ENCODE results near the gene JMJD7. TPM values are rescaled to one million over a fixed set of nuclear protein-coding genes. Genes with fewer than 3 reads are reported as not detected.

The JMJD7 gene
- total RNA-seq, 1 donor from 2014 or later = 35.4 TPM

DNA sequence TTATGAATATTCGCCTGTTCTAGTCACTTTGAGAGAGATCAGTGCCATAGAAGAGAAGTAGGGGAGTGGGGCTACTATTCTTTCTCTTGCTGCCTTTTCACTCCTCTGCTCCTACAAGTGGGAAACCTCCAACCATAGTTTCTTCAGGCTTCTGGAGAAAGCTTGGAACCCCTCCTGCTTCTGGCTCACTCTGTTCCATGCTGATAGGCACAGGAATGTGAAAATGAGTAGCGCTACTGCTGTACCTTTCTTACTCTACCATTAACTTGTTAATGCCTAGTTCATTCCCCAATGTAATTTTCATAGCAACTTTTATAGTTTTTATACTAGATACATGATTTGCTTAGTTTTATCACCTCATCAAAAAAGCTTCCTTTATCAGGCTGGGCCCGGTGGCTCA lies 26.7 kb upstream of the JMJD7 start:
- ATAC-seq = no peak

DNA sequence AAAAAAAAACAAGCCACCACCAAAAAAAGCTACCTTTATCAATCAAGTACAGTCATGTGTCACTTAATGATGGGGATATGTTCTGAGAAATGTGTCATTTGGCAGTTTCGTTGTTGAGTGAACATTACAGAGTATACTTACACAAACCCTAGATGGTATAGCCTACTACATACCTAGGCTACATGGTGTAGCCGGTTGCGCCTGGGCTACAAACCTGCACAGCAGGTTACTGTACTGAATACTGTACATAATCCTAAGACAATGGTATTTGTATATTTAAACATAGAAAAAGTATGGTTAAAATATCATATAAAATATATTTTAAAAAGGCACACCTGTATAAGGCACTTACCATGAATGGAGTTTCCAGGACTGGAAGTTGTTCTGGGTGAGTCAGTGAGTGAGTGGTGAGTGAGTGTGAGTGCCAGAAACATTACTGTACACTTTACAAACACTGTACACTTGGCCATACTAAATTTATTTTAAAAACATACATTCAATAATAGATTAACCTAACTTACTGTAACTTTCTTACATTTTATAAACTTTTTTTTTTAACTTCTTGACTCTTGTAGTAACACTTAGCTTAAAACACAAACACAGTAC lies 25.9 kb upstream of the JMJD7 start:
- peak; percentile 78 for ATAC-seq

DNA sequence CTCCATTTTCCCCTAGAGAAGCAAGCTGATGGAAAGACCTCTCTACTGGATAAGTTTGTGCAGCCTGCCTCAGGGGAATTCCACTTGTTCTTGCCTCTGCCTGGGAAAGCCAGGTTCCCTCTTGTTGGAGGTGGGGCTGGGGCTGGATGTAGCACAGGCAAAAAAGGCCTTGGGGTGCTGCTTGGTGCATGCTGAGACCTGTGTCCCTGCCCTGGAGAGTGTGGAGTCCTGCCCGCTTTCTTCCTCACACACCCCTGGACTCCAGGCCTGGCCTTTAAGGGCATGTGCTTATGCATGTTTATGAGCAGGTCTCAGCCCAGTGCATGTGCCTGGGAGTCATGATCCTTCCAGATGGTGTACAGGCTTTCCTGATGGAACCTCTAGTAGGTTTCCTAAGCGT lies 23.5 kb upstream of the JMJD7 start:
- ATAC-seq = peak; percentile 87

DNA sequence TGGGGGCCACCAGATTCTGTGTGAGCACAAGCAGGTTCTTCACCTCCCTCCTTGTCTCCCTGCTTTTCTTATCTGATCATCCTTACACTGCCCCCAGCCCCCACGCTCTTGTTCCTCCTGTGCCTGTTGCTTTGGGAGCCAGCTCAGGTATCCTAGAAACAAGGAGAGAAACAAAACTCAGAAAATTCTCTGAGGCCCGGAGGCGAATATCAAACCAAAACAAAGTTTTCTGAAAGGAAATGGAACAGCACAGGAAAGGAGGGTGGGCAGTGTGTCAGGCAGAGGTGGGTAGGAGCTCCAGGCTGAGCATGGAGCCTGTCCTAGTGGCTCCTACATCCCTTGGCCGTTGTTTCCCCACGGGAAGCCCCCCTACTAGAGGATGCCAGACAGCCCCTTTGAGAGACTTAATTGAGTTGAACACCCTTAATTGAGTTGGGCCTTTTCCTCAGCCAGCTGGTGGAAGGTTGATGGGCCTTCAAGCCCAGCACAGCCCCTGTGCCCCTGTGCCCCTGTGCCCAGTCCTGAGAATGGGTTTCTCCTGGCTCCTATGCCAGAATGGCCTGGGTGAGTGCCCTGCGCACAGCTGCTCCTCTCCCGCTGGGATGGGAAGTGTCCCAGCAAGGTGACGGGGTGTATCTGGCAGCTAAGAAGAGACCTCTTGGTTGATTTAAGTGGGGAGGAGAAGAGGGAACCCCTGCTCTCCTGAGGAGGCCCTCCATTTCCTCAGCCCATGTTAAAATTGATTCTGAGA lies 22.8 kb upstream of the JMJD7 start:
- ATAC-seq = no peak

DNA sequence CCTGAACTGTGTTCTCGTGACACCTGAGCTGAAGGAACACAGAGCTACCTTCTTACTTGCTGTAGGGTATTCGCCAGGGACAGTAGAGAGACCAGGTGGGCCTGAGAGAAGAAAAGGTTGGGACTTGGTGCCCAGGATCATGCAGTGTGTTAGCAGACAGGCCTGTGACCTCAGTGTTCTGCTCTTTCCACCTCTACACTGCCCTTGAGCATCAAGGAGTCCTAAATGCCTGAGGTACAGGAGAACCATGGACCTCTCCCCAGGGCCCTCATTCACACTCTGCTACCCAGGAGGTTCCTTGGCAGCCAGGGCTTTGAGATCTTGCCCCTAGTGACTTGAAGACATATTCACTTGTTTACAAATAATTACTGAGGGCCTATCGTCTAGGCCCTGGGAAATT lies 22.2 kb upstream of the JMJD7 start:
- no peak for ATAC-seq

DNA sequence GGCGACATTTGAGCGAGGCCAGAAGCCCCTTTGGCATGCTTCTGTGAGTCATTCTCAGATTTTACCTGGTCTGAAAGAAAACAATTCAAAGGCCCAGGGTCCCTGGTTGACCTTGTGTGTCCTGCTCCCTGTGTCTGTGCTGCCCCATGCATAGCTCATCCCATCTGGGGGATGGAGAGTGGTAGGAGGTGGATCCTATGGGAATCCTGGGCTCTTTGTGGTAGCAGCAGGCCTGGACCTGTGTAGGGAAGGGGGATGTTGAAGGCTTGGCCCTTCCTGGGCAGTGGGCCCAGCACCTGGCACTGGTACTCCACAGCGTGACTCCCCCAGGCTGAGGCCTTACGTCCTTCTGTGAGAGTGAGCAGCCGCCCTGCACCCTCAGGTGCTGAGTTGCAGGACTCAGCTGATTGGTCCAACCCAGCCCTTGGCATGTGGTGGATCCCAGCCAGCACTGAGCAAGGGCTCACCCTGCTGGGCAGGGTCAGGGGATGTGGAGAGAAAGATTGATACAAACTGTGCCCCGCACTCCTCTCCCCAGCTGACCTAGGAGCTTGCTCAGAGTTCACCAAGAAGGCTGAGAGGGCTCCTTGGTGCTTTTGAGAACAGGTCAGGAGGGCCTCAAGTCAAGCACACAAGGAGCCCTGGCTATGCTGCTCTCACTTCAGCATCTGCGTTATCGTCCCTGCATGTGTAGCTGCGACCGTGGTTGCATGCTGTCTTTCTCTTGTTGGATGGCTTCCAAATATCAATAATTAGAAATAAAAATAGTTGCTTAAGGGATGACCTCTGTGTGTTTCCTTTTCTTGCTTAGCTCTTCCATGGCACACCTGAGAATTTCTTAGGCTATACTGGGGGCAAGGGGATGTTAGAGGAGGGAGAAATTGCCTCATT lies 21.4 kb upstream of the JMJD7 start:
- ATAC-seq = peak; percentile 74

DNA sequence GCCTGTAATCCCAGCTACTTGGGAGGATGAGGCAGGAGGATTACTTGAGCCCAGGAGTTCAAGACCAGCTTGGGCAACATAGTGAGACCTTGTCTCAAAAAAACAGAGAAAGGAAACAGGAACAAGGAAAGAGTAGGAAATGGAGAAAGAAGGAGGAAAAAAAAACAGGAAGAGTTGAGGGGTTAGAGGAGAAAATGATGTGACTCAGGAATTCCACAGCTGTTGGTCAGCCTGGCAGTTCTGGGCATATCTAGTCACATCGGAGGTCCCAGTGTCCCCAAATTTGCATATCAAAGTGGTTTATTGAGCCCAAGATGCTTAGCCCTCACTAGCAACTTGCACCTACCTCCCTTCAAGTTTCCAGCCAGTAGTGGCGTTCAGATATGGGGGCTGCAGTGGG lies 18.8 kb upstream of the JMJD7 start:
- ATAC-seq = no peak

DNA sequence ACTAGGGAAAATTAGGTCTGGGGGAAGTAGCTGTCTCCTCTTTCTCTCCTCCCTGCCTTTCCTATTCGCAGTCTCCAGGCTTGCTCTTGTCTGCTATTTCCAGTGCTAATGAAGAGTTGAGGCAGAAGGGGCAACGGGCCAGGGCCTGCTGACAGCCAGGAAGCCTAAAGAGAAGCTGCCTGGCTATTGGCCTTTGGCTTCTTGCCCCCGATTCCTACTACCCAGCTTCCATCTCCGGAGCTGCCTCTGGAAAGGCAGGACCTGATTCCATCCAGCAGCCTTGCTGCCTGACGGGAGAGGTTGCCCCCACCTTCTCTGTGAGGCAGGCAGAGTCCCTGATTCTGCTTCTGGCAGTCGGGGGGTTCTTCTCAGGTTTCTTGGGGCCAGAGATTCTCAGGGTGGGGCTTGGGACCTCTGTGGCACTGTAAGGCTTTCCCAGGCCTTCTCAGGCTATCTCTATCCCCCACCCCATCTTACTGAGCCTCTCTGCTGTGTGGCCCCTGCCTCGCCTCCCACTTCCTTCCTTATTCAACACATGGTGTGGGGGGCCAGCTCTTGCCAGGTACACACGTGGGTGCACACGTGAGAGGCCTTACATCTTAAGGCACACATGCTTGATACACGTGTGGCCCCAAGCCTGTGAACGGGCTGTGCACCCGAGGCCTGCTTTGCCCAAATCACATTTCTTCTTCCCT lies 18.2 kb upstream of the JMJD7 start:
- no peak for ATAC-seq

DNA sequence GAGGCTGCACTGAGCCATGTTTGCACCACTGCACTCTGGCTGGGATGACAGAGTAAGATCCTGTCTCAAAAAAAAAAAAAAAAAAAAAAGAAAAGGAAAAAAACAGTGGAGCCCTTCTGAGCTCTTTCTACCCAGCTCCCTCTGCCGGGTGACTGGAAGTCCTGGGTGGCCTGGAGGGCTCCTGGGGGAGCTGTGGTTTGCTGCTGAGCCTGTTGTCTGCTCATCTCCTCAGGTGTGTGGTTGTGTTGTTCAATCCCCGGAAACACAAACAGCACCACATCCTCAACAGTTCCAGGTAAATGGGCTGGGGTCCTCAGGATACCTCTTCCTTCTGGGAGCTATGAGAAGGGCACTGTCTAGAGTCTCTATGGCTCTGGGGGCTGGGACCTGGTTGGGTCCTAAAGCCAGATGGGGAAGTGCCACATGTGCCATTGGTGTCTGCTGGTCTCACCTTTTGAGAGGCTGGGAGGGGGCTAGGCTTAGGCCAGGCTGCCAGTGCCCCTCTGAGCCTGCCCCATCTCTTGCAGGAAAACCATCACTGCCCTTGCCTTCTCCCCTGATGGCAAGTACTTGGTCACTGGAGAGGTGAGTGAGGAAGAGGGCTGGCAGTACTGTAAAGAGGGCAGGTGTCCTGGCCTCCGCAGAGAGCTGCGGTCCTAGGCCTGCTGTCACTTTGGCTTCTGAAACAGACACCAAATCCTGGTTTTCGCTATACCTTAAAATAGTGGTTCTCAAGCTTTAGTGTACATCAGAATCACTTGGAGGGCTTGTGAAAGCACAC lies 17.1 kb upstream of the JMJD7 start:
- no peak for ATAC-seq

DNA sequence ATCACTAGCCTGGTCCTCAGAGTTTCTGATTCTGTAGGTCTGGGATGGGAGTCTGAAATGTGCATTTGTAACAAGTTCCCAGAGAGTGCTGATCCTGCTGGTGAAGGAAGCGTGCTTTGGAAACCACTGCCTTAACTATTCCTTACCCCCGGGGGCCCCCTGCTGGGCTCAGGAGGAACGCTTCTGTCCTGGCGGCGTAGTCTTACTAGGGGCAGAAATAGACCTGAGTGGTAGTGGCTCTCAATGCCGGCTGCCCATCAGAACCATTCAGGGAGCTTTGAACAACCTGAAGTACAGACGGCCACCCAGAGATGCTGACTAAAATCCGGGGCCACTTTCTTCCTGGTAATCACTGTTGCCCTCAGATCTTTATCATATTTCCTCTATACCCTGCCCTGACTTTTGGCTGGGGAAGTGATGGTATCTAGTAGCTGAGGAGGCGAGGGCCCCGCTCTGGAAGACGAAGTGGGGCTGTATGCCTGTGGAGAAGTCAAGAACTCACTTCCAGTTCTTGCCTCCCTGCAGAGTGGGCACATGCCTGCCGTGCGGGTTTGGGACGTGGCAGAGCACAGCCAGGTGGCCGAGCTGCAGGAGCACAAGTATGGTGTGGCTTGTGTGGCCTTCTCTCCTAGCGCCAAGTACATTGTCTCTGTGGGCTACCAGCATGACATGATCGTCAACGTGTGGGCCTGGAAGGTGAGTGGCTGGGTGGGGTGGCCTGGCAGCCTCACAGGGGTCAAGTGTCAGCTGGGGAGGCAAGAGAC lies 16.3 kb upstream of the JMJD7 start:
- peak; percentile 72 for ATAC-seq

DNA sequence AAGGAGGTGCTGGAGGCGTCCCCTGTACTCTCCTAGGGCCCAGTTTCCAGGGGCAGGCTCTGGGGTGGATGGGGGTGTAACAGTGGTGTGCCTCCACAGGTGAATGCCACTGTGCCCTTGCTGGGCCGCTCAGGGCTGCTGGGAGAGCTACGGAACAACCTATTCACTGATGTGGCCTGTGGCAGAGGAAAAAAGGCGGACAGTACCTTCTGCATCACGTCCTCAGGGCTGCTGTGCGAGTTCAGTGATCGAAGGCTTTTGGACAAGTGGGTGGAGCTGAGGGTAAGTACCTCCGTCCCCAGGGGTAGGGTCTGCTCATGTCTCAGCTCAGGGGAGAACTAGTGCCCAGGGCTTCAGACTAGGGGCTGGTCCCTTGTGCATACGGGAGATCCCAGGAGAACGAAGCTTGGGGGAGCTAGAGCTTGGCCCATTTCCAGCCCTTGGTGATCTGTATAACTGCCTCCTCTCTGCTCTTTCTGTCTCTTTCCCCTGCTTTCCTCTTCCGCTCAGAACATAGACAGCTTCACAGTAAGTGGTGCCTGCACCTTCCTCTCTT lies 15.0 kb upstream of the JMJD7 start:
- ATAC-seq = no peak

DNA sequence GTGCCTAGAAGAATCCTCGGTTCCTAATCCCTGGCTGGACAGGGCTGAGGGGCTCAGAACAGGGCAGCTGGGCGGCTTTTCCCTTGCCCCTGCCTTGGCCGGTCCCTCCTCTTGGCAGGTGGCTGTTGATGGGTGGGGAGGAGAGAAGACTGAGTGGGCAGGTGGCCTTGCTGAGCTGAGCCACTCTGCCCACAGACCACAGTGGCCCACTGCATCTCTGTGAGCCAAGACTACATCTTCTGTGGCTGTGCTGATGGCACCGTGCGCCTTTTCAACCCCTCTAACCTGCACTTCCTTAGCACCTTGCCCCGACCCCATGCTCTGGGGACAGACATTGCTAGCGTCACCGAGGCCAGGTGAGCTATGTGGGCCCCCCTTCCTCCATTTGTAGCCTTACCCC lies 14.5 kb upstream of the JMJD7 start:
- ATAC-seq = no peak

DNA sequence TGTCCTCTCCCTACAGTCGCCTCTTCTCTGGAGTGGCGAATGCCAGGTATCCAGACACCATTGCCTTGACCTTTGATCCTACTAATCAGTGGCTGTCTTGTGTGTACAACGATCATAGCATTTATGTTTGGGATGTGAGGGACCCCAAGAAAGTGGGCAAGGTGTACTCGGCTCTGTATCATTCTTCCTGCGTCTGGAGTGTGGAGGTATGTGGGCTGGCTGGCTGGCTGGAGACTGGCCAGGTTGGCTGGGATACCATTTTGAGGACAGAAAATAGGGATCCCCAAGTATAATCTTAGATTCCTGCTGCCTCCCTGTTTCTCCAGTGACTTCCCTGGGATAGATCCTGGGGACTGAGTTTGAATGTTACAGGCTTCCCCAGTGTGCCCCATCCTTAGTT lies 13.4 kb upstream of the JMJD7 start:
- no peak for ATAC-seq

DNA sequence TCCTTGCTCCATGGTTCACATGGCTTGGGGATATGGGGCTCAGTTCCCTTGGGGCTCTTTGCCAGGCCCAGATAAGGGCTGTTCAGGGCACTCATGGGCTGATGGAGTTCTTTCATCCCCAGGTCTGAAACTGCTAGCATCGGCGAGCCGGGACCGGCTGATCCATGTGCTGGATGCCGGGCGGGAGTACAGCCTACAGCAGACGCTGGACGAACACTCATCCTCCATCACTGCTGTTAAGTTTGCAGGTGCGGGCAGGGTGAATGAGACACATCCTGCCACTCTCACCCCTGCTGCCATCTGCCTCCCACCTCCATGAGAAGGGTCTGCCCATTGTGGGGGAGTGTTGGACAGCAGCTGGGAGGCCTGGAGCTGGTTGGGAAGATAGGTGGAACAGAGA lies 11.1 kb upstream of the JMJD7 start:
- no peak for ATAC-seq

DNA sequence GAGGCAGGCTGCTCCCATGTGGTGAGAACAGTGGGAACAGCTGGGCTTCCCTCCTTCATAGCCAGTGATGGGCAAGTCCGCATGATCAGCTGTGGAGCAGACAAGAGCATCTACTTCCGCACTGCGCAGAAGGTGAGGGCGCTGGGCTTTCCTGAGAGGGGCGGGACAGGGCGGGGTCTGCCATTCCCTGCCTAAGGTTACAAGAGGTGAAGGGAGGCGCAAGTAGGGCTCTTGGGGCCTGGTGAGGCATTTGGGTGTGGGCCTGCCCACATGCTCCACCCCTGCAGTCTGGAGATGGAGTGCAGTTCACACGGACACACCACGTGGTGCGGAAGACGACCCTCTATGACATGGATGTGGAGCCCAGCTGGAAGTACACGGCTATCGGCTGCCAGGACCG lies 10.6 kb upstream of the JMJD7 start:
- no peak for ATAC-seq

DNA sequence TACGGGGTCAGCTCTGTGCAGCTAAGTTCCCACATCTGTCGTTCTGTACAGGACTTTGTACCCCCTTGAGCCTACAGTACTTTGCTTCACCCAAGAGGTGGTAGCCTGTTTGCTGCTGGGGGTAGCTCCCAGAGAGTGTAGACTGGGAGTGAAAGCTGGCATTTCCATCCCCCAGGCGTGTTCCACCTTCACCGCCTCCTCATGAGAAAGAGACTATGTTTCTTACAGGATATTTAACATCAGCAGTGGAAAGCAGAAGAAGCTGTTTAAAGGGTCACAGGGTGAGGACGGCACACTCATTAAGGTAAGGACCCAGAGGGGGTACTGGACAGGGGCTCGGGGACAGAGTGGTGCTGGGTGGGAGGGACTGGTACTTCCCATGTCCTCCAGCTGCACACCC lies 10.1 kb upstream of the JMJD7 start:
- ATAC-seq = no peak

DNA sequence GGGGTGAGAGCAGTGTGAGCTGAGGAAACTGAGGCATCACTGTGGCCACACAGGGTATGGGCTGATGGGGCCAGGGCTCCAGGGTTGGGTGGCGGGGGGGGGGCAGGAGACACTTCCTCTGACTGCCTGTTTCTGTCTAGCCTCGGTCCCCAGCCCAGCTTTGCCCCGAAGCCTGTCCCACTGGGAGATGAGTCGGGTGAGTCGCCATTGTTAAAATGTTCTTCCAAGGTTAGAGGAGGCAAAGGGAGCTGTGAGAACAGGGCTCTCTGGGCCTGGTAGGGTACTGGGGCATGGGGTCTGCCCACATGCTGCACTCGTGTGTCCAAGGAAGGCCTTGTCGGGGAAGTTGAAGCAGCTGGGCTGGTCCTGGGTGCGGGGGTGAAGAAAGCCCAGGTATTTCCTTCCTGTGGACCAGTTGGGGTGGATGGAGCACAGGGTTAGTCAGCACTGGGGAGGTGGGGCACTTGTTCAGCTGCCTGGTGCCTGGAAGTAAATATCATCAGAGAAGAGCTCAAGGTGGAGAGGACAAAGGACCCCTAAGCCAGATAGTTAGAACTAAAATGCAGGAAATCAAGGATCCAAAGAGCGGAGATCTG lies 8.3 kb upstream of the JMJD7 start:
- ATAC-seq = peak; percentile 40

DNA sequence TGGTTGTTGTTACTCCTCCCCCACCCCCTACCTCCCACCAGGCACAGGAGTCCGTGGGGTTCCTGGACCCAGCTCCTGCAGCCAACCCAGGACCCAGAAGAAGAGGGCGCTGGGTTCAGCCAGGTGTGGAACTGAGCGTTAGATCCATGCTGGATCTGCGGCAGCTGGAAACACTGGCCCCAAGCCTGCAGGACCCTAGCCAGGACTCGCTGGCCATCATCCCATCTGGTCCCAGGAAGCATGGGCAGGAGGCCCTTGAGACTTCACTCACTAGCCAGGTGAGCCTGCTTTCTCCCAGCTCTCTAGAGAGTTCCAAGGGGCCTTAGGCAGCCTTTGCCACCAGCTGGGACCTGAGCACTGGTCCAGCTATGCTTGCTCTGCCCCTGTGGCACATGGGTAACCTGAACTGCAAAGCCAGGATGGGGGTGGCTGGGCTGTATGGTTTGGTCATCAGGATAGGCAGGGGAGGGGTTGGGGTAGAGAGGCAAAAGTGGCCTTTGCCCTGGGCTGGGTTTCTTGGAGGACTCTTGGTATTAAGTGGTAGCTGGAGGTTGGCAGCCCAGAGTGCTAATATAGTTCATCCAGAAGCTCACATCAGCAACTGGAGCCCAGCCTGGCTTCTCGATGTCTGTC lies 7.0 kb upstream of the JMJD7 start:
- ATAC-seq = no peak

DNA sequence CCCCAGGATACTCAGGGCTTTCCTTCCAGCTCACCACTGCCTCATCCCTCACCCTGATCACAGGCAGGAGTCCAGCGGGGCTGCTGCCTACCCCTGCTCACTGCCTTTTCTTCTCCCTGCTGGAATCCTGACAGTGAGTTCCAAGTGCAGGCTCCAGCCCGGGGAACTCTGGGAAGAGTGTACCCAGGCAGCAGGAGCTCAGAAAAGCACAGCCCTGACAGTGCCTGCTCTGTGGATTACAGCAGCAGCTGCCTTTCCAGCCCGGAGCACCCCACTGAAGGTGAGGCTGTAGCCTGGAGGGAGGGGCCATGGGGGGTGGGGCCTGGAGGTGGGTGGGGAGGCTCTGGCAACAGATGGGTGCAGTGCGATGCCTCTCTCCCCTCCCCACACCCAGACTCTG lies 6.1 kb upstream of the JMJD7 start:
- no peak for ATAC-seq

DNA sequence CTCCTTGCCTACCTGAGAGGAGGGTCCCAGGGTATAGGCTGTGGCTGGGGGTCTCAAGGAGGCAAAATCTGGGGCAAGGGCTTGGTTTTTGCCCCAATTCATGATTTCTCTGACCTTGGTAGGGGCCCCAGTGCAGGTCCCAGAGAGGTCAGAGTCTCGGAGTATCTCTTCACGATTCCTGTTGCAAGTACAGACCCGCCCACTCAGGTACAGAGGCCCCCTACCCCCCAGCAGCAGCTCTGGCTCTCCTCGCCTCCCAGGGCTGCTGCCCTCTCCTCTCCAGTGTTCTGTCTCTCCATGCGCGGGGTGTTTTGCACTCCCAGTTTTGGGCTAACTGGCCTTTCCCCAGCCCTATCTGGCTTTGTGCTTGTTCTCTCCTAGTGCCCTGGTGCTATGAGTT lies 5.4 kb upstream of the JMJD7 start:
- ATAC-seq = no peak

Data from esophagus mucosa (tissue), 1 donor.